HepG2 (cell line): ENCODE measurements around the gene DNMT3L. TPM values are rescaled to one million over a fixed set of nuclear protein-coding genes. Genes with fewer than 3 reads are reported as not detected.
A peak's percentile ranks its signal among the peaks of the same experiment; 100 is the strongest.

ENCODE experiments used
- ATF1 ChIP-seq: IDR thresholded peaks from 2 replicates; pipeline ENCODE4 v1.6.1; 2016; ENCODE audit warnings: mild to moderate bottlenecking, control low read depth
- CSRNP1 ChIP-seq: sonication (generic); formaldehyde crosslinking; IDR thresholded peaks from 2 replicates; pipeline ENCODE4 v1.8.1; 2023; ENCODE audit warnings: mild to moderate bottlenecking, missing genetic modification reagents
- GATAD2A ChIP-seq: IDR thresholded peaks from 2 replicates; pipeline ENCODE4 v1.6.1; 2016
- IKZF1 ChIP-seq: fragments of 450-650 bp; IDR thresholded peaks from 2 replicates; pipeline ENCODE4 v1.7.1; 2016
- KLF9 ChIP-seq: IDR thresholded peaks from 2 replicates; pipeline ENCODE4 v1.6.1; 2016; ENCODE audit warnings: low read depth
- NCOA5 ChIP-seq: sonication (generic); formaldehyde crosslinking; IDR thresholded peaks from 2 replicates; pipeline ENCODE4 v1.4.0; 2020; ENCODE audit warnings: missing genetic modification reagents
- NFIC ChIP-seq: IDR thresholded peaks from 2 replicates; pipeline ENCODE4 v1.6.1; 2012; ENCODE audit warnings: mild to moderate bottlenecking, low read length, inconsistent platforms
- PCBP1 ChIP-seq: fragments of 200-400 bp; formaldehyde crosslinking; IDR thresholded peaks from 2 replicates; pipeline ENCODE4 v1.6.1; 2017; ENCODE audit warnings: mild to moderate bottlenecking, low read depth, low read length, borderline replicate concordance
- POLR2AphosphoS5 ChIP-seq: IDR thresholded peaks from 2 replicates; pipeline ENCODE4 v1.6.1; 2012; ENCODE audit warnings: low read depth, low read length
- SMAD9 ChIP-seq: sonication (generic); formaldehyde crosslinking; IDR thresholded peaks from 2 replicates; pipeline ENCODE4 v1.5.1; 2020; ENCODE audit warnings: mild to moderate bottlenecking, missing genetic modification reagents
- ZBTB3 ChIP-seq: sonication (generic); formaldehyde crosslinking; IDR thresholded peaks from 2 replicates; pipeline ENCODE4 v1.4.0; 2020; ENCODE audit warnings: low read depth, mild to moderate bottlenecking, moderate library complexity, missing genetic modification reagents, borderline replicate concordance
- ZBTB38 ChIP-seq: sonication (generic); formaldehyde crosslinking; IDR thresholded peaks from 2 replicates; pipeline ENCODE4 v1.5.1; 2020; ENCODE audit warnings: mild to moderate bottlenecking, missing genetic modification reagents
- ZBTB43 ChIP-seq: sonication (generic); formaldehyde crosslinking; conservative IDR thresholded peaks from 2 replicates; pipeline ENCODE4 v1.4.0; 2020; ENCODE audit warnings: missing genetic modification reagents
- ZFP62 ChIP-seq: sonication (generic); formaldehyde crosslinking; IDR thresholded peaks from 2 replicates; pipeline ENCODE4 v1.4.0; 2020; ENCODE audit warnings: missing genetic modification reagents
- ZMAT3 ChIP-seq: sonication (generic); formaldehyde crosslinking; conservative IDR thresholded peaks from 2 replicates; pipeline ENCODE4 v1.7.0; 2021; ENCODE audit warnings: missing genetic modification reagents
- ZNF124 ChIP-seq: sonication (generic); formaldehyde crosslinking; IDR thresholded peaks from 2 replicates; pipeline ENCODE4 v1.4.0; 2020; ENCODE audit warnings: missing genetic modification reagents
- ZNF263 ChIP-seq: sonication (generic); formaldehyde crosslinking; IDR thresholded peaks from 2 replicates; pipeline ENCODE4 v1.4.0; 2020; ENCODE audit warnings: missing genetic modification reagents
- ZNF3 ChIP-seq: IDR thresholded peaks from 2 replicates; pipeline ENCODE4 v1.7.0; 2017; ENCODE audit warnings: inconsistent platforms
- ZNF451 ChIP-seq: sonication (generic); formaldehyde crosslinking; IDR thresholded peaks from 2 replicates; pipeline ENCODE4 v1.5.0; 2020; ENCODE audit warnings: mild to moderate bottlenecking, missing genetic modification reagents
- polyA plus RNA-seq, 8 experiments: library from polyadenylated mRNA; depleted of rRNA in 3 of 8; stranded (reverse) in 7 of 8; unstranded in 1 of 8; fragments of >200 nt; fragmentation: Illumina TruSeq in 4 of 8; extraction: Trizol in 4 of 8; gene quantifications; 2 replicates each; pipeline versions ENCODE4 v1.2.1 to v1.2.3, GENCODE V29; 2011 to 2016; ENCODE audit warnings: low read depth in 4 of 8, missing spikeins in 1 of 8, mixed read lengths in 1 of 8; ENCODE audit not compliant: insufficient read depth in 1 of 8
- total RNA-seq, 5 experiments: library from RNA; depleted of rRNA; stranded (reverse); fragments of >200 nt; fragmentation: Illumina TruSeq; extraction: Trizol; gene quantifications; 2 replicates each; pipeline ENCODE4 v1.2.3, GENCODE V29; 2016; ENCODE audit warnings: low read depth in 1 of 5
- TF ChIP-seq, protein P1 (sequence below): IDR thresholded peaks from 2 replicates; pipeline ENCODE4 v1.6.1; 2016; ENCODE audit warnings: low read depth, missing genetic modification reagents, missing compliant biosample characterization
- TF ChIP-seq, protein P2 (sequence below): sonication (generic); formaldehyde crosslinking; IDR thresholded peaks from 2 replicates; pipeline ENCODE4 v1.4.0; 2020; ENCODE audit warnings: missing genetic modification reagents

The DNMT3L gene
- total and polyA plus RNA-seq, 2 of the 13 experiments (the other 11 are each of a cell fraction or from before 2014, with no cell fraction given): 0.75 to 1.7 TPM

GRCh38 chr21:44303490-44303981 is 41.8 kb upstream of the DNMT3L start (continued):
- TF ChIP-seq, protein P1, sequence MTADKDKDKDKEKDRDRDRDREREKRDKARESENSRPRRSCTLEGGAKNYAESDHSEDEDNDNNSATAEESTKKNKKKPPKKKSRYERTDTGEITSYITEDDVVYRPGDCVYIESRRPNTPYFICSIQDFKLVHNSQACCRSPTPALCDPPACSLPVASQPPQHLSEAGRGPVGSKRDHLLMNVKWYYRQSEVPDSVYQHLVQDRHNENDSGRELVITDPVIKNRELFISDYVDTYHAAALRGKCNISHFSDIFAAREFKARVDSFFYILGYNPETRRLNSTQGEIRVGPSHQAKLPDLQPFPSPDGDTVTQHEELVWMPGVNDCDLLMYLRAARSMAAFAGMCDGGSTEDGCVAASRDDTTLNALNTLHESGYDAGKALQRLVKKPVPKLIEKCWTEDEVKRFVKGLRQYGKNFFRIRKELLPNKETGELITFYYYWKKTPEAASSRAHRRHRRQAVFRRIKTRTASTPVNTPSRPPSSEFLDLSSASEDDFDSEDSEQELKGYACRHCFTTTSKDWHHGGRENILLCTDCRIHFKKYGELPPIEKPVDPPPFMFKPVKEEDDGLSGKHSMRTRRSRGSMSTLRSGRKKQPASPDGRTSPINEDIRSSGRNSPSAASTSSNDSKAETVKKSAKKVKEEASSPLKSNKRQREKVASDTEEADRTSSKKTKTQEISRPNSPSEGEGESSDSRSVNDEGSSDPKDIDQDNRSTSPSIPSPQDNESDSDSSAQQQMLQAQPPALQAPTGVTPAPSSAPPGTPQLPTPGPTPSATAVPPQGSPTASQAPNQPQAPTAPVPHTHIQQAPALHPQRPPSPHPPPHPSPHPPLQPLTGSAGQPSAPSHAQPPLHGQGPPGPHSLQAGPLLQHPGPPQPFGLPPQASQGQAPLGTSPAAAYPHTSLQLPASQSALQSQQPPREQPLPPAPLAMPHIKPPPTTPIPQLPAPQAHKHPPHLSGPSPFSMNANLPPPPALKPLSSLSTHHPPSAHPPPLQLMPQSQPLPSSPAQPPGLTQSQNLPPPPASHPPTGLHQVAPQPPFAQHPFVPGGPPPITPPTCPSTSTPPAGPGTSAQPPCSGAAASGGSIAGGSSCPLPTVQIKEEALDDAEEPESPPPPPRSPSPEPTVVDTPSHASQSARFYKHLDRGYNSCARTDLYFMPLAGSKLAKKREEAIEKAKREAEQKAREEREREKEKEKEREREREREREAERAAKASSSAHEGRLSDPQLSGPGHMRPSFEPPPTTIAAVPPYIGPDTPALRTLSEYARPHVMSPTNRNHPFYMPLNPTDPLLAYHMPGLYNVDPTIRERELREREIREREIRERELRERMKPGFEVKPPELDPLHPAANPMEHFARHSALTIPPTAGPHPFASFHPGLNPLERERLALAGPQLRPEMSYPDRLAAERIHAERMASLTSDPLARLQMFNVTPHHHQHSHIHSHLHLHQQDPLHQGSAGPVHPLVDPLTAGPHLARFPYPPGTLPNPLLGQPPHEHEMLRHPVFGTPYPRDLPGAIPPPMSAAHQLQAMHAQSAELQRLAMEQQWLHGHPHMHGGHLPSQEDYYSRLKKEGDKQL (CRISPR knock-in tag): no peak
- TF ChIP-seq, protein P2, sequence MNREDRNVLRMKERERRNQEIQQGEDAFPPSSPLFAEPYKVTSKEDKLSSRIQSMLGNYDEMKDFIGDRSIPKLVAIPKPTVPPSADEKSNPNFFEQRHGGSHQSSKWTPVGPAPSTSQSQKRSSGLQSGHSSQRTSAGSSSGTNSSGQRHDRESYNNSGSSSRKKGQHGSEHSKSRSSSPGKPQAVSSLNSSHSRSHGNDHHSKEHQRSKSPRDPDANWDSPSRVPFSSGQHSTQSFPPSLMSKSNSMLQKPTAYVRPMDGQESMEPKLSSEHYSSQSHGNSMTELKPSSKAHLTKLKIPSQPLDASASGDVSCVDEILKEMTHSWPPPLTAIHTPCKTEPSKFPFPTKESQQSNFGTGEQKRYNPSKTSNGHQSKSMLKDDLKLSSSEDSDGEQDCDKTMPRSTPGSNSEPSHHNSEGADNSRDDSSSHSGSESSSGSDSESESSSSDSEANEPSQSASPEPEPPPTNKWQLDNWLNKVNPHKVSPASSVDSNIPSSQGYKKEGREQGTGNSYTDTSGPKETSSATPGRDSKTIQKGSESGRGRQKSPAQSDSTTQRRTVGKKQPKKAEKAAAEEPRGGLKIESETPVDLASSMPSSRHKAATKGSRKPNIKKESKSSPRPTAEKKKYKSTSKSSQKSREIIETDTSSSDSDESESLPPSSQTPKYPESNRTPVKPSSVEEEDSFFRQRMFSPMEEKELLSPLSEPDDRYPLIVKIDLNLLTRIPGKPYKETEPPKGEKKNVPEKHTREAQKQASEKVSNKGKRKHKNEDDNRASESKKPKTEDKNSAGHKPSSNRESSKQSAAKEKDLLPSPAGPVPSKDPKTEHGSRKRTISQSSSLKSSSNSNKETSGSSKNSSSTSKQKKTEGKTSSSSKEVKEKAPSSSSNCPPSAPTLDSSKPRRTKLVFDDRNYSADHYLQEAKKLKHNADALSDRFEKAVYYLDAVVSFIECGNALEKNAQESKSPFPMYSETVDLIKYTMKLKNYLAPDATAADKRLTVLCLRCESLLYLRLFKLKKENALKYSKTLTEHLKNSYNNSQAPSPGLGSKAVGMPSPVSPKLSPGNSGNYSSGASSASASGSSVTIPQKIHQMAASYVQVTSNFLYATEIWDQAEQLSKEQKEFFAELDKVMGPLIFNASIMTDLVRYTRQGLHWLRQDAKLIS: no peak
- TF ChIP-seq ZNF124 (CRISPR knock-in tag) (no peak), ZBTB43 (CRISPR knock-in tag) (peak; percentile 29; the same call in 1 of the 2 replicates), ZNF263 (no peak), ZMAT3 (CRISPR knock-in tag) (no peak; the same call in 1 of the 2 replicates), GATAD2A (CRISPR knock-in tag) (peak; percentile 65), ATF1 (CRISPR knock-in tag) (no peak), NFIC (no peak), IKZF1 (no peak), POLR2AphosphoS5 (peak; percentile 45; the same call in 1 of the 2 replicates), ZBTB38 (CRISPR knock-in tag) (no peak), CSRNP1 (CRISPR knock-in tag) (no peak), ZFP62 (CRISPR knock-in tag) (no peak), NCOA5 (no peak), PCBP1 (no peak), ZBTB3 (CRISPR knock-in tag) (no peak), ZNF3 (CRISPR knock-in tag) (no peak), KLF9 (CRISPR knock-in tag) (0 out of 2 replicates have a peak, but pooled peaks have one; percentile 72), SMAD9 (no peak), ZNF451 (no peak)
